HG02938 (cell line): ENCODE results near the gene MEIS3.
"Not testable (repeated sequence)": the region's sequence is repeated elsewhere in the genome, so short reads cannot be mapped to it uniquely, and the experiment has no call there.

Experiments used
- ATAC-seq: cut with Tn5 transposase; IDR thresholded peaks from one replicate; pipeline ENCODE4 v1.9.1; 2021; ENCODE audit warnings: mild to moderate bottlenecking, moderate library complexity; ENCODE audit not compliant: unreplicated experiment

The MEIS3 gene

DNA sequence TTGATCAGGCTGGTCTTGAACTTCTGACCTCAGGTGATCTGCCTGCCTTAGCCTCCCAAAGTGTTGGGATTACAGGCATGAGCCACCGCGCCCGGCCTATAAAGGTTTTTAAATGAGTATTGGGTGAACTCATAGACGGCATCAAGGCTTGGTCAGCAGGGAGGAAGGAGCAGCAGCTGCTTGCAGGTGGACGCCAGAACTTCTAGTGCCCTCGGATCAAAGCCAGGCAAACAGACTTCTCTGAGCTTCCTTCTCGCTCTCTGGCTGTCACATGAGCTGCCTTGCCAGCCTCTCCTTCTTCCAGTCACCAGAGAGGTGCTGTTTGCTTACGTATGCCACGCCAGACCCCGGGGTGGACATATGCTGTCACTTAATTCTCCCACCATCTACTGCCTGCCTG lies 53.9 kb downstream of the MEIS3 start:
- ATAC-seq = not testable (repeated sequence)

DNA sequence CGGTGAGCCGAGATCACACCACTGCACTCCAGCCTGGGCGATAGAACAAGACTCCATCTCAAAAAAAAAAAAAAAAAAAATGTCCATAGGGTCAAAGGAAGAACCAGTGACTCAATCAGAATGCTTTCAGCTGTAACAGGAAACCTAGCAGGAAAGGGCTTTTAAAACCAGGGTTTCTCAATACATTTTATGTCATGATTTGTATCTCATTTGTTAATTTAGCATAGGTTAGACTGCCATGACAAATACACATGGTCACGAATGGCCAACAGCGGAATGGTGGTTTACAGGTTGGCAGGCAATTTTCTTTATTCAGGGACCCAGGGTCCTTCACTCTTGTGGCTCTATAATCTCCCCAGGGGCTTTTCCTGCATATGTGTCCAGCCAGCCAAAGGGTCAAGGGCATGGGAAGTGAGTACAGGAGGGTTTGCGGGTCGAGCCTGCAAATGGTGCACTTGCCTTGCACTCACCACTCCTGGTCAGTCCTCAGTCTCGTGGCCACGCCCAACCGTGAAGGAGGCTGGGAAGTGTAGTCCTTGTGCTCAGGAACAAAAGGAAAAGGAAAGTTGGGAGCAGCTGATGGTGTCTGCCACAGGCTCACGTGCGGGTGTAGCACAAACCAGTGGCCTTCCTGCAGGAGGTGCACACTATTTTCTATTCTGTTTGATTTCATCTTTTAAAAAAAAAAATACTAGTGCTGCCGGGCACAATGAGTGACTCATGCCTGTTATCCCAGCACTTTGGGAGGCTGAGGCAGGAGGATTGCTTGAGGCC lies 55.4 kb downstream of the MEIS3 start:
- no peak for ATAC-seq

DNA sequence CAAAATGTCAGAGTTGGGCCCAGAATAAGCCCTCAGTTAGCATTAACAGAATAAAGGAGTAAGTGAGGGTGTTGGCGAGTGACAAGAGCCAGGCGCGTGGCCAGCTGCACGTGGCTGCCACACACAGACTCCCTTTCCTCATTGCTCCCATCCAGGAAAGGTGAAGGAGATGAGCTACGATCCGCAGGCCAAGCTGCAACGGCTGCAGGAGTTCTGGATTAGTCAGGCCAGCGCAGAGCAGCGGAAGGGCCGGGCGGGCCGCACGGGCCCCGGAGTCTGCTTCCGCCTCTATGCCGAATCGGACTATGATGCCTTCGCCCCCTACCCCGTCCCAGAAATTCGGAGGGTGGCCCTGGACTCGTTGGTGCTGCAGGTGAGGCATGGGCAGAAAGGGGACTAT lies 57.0 kb downstream of the MEIS3 start:
- ATAC-seq = no peak

DNA sequence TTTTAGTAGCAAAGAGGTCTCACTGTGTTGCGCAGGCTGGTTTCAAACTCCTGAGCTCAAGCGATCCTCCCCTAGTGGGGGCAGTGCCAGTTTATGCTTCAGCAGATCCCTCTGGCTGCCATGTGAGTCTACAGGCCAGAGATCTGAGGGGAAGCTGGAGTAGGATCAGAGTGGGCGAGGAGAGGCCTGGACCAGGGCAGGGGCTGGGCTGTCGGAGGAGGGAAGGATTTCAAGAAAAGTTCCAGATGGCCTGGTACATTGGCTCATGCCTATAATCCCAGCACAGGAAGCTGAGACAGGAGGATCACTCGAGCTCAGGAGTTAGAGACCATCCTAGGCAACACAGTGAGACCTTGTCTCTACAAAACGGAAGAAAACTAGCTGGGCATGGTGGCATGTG lies 60.4 kb downstream of the MEIS3 start:
- ATAC-seq = no peak

DNA sequence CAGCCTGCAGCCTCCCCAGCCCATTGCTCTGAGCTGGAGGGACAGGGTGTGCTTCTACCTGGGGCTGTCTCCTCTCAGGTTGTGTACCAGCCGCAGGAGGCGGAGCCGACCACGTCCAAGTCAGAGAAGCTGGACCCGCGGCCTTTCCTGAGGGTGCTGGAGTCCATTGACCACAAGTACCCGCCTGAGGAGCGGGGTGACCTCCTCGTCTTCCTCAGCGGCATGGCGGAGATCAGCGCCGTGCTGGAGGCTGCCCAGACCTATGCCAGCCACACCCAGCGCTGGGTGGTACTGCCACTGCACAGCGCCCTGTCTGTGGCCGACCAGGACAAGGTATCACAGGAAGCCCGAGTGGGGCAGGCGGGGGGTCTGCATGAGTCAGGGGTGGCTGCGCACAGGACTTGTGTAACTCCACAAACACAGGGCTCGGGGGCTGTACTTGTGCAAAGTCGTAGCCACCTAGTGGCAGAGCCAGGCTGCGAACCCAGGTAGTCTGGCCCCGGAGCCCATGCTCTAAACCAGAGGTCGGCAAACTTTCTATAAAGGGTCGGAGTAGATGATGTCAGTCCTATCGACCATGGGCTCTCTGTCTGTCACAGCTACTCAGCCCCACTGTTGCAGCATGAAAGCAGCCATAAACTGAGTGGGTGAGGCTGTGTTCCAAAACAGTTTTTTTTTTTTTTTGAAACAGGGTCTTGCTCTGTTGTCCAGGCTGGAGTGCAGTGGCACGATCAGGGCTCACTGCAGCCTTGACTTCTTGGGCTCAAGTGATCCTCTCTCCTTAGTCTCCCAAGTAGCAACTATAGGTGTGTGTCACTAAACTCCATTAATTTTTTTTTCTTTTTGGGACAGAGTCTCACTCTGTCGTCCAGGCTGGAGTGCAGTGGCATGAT lies 61.3 kb downstream of the MEIS3 start:
- ATAC-seq = no peak

DNA sequence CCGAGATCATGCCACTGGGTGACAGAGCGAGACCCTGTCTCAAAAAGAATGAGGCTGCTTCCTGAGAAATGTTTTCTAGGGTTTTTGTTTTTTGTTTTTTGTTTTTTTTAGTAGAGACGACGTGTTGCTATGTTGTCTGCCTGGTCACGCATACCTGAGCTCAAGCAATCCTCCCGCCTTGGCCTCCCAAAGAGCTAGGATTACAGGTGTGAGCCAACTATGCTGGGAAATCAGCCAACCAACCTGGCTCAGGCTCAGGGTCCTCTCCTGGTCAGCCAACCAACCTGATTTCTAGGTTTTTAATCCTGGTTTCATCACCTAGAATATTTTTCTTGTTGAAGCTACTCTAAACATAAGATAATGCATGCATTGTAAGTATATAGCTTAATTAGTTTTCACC lies 62.4 kb downstream of the MEIS3 start:
- no peak for ATAC-seq

DNA sequence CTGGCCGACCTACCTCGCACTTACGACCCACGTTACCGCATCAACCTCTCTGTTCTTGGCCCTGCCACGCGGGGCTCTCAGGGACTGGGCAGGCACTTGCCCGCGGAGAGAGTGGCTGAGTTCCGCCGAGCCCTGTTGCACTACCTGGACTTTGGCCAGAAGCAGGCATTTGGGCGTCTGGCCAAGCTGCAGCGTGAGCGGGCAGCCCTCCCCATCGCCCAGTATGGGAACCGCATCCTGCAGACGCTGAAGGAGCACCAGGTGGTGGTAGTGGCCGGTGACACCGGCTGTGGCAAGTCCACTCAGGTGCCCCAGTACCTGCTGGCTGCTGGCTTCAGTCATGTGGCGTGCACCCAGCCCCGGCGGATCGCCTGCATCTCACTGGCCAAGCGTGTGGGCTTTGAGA lies 66.0 kb downstream of the MEIS3 start:
- ATAC-seq = no peak
